Activated CD8-positive, alpha-beta memory T cell treated with anti-CD3 and anti-CD28 coated beads, Interleukin-2, amount 10 ng/mL, durations not matched to agents 7 days and 5 days (primary cell): Measurements from ENCODE around the gene SLC25A27. TPM values are rescaled to one million over a fixed set of nuclear protein-coding genes. Genes with fewer than 3 reads are reported as not detected.

Experiments
- ATAC-seq: fragments of 150-1000 bp; cut with Tn5 transposase; one replicate; pipeline ENCODE4 v1.10.0; 2021; ENCODE audit warnings: moderate library complexity
- CTCF ChIA-PET: fragments of 350-600 bp; sonication (Branson Sonifier 250); formaldehyde crosslinking; loops from one replicate; lab custom pipeline; 2021; ENCODE audit warnings: antibody characterized with exemption; lab: Charles Lee
- DNase-seq: peaks from one replicate; pipeline ENCODE4 v3.0.0-alpha.2; 2020
- H3K27ac Mint-ChIP-seq: one replicate; pipeline ENCODE4 v1.8.0; 2021; ENCODE audit warnings: mild to moderate bottlenecking, mixed read lengths
- H3K27me3 Mint-ChIP-seq: one replicate; pipeline ENCODE4 v1.8.0; 2021; ENCODE audit warnings: mixed read lengths
- H3K36me3 Mint-ChIP-seq: one replicate; pipeline ENCODE4 v1.8.0; 2021; ENCODE audit warnings: mild to moderate bottlenecking, mixed read lengths
- H3K4me1 Mint-ChIP-seq: one replicate; pipeline ENCODE4 v1.8.0; 2021; ENCODE audit warnings: mixed read lengths
- H3K4me3 Mint-ChIP-seq: one replicate; pipeline ENCODE4 v1.8.0; 2021; ENCODE audit warnings: mild to moderate bottlenecking, moderate library complexity, mixed read lengths
- H3K9me3 Mint-ChIP-seq: one replicate; pipeline ENCODE4 v1.8.0; 2022; ENCODE audit warnings: low read depth, mixed read lengths
- total RNA-seq, 2 experiments: library from RNA; stranded (reverse); gene quantifications; one replicate each; pipeline ENCODE4 v1.2.3, GENCODE V29; 2021

The SLC25A27 gene
- under 1 TPM; 0.12 to 0.35 TPM for total RNA-seq

GRCh38 chr6:46652603-46653438 lies at the start of gene SLC25A27, which contains the start of gene CYP39A1:
TSS of gene SLC25A27 (plus strand) at chr6:46652975. CDS start at chr6:46653193, 218 bp downstream.
TSS of gene CYP39A1 (minus strand) at chr6:46652818. CDS start at chr6:46652582, 236 bp downstream.
- H3K9me3 Mint-ChIP-seq, result no peaks in the 10 kb centered on the region
- DNase-seq (peak; percentile 87), ATAC-seq (peak; percentile 100)
- H3K36me3 Mint-ChIP-seq, result no peaks in the 10 kb centered on the region
- CTCF ChIA-PET, result interaction anchor here (1.4 kb wide), 1 partner anchor 51 kb away, joined by 3 read pairs; no protein-coding TSS in a partner anchor
- peaks cover 15% of the 10 kb centered on the region for H3K4me1 Mint-ChIP-seq
- peaks cover 45% of the 10 kb centered on the region for H3K27me3 Mint-ChIP-seq
- no peak within 1 kb of the TSS for H3K27ac Mint-ChIP-seq
- peak within 1 kb of the TSS; percentile 75 for H3K4me3 Mint-ChIP-seq

GRCh38 chr6:46605091-46605797 lies 47.5 kb upstream of the SLC25A27 start:
- Mint-ChIP-seq H3K27ac (no peak overlapping the region), H3K36me3 (no peaks in the 10 kb centered on the region), H3K4me3 (no peak overlapping the region), H3K9me3 (no peaks in the 10 kb centered on the region), H3K4me1 (peaks cover 3% of the 10 kb centered on the region), H3K27me3 (peaks cover 15% of the 10 kb centered on the region)
- DNase-seq (no peak), ATAC-seq (no peak)
- CTCF ChIA-PET, result no interaction called here

- no peak overlapping the region for H3K4me3 Mint-ChIP-seq
- peaks cover 3% of the 10 kb centered on the region for H3K4me1 Mint-ChIP-seq
- no peaks in the 10 kb centered on the region for H3K9me3 Mint-ChIP-seq
- peaks cover 13% of the 10 kb centered on the region for H3K27me3 Mint-ChIP-seq
- H3K27ac Mint-ChIP-seq, result no peak overlapping the region
- ATAC-seq, result no peak
- CTCF ChIA-PET, result no interaction called here
- DNase-seq, result no peak
- H3K36me3 Mint-ChIP-seq, result no peaks in the 10 kb centered on the region
These were observed 46.4 kb upstream of the SLC25A27 start for GRCh38 chr6:46606338-46606737.

- DNase-seq (no peak), ATAC-seq (no peak)
- Mint-ChIP-seq H3K9me3 (no peaks in the 10 kb centered on the region), H3K36me3 (no peaks in the 10 kb centered on the region), H3K27ac (no peak overlapping the region), H3K27me3 (peaks cover 25% of the 10 kb centered on the region), H3K4me1 (no peaks in the 10 kb centered on the region), H3K4me3 (no peak overlapping the region)
- CTCF ChIA-PET, result no interaction called here
These were observed 41.8 kb upstream of the SLC25A27 start for GRCh38 chr6:46610862-46611553.

- no peak for DNase-seq
- Mint-ChIP-seq H3K9me3 (no peaks in the 10 kb centered on the region), H3K4me3 (no peak overlapping the region), H3K4me1 (no peaks in the 10 kb centered on the region), H3K36me3 (no peaks in the 10 kb centered on the region), H3K27ac (no peak overlapping the region), H3K27me3 (peaks cover 26% of the 10 kb centered on the region)
- no peak for ATAC-seq
- CTCF ChIA-PET, result interaction anchor here (0.6 kb wide), 1 partner anchor 16 kb away, joined by 3 read pairs; no protein-coding TSS in a partner anchor
These were observed 40.1 kb upstream of the SLC25A27 start for GRCh38 chr6:46612645-46613044.

- no peak overlapping the region for H3K27ac Mint-ChIP-seq
- CTCF ChIA-PET, result no interaction called here
- H3K4me3 Mint-ChIP-seq, result no peak overlapping the region
- no peak for ATAC-seq
- H3K36me3 Mint-ChIP-seq, result no peaks in the 10 kb centered on the region
- no peak for DNase-seq
- H3K27me3 Mint-ChIP-seq, result peaks cover 33% of the 10 kb centered on the region
- H3K9me3 Mint-ChIP-seq, result no peaks in the 10 kb centered on the region
- no peaks in the 10 kb centered on the region for H3K4me1 Mint-ChIP-seq
These were observed 34.0 kb upstream of the SLC25A27 start for GRCh38 chr6:46618726-46619125.

- DNase-seq (no peak), ATAC-seq (peak; percentile 20)
- Mint-ChIP-seq H3K9me3 (no peaks in the 10 kb centered on the region), H3K27ac (no peak overlapping the region), H3K27me3 (peaks cover 20% of the 10 kb centered on the region), H3K4me3 (no peak overlapping the region), H3K36me3 (no peaks in the 10 kb centered on the region), H3K4me1 (peaks cover 2% of the 10 kb centered on the region)
- CTCF ChIA-PET, result no interaction called here
These were observed 26.4 kb upstream of the SLC25A27 start for GRCh38 chr6:46626228-46626909.

- no peak overlapping the region for H3K27ac Mint-ChIP-seq
- H3K36me3 Mint-ChIP-seq, result no peaks in the 10 kb centered on the region
- H3K4me1 Mint-ChIP-seq, result peaks cover 2% of the 10 kb centered on the region
- DNase-seq (no peak), ATAC-seq (no peak)
- no peaks in the 10 kb centered on the region for H3K9me3 Mint-ChIP-seq
- no peak overlapping the region for H3K4me3 Mint-ChIP-seq
- peaks cover 22% of the 10 kb centered on the region for H3K27me3 Mint-ChIP-seq
- CTCF ChIA-PET, result no interaction called here
These were observed 25.8 kb upstream of the SLC25A27 start for GRCh38 chr6:46626976-46627375.

GRCh38 chr6:46628498-46628897 lies 24.3 kb upstream of the SLC25A27 start:
- no peaks in the 10 kb centered on the region for H3K9me3 Mint-ChIP-seq
- H3K36me3 Mint-ChIP-seq, result no peaks in the 10 kb centered on the region
- no peak overlapping the region for H3K4me3 Mint-ChIP-seq
- peaks cover 25% of the 10 kb centered on the region for H3K27me3 Mint-ChIP-seq
- CTCF ChIA-PET, result no interaction called here
- DNase-seq (no peak), ATAC-seq (no peak)
- no peak overlapping the region for H3K27ac Mint-ChIP-seq
- H3K4me1 Mint-ChIP-seq, result peaks cover 2% of the 10 kb centered on the region

- Mint-ChIP-seq H3K9me3 (no peaks in the 10 kb centered on the region), H3K4me3 (no peak overlapping the region), H3K27ac (no peak overlapping the region), H3K27me3 (peaks cover 21% of the 10 kb centered on the region), H3K4me1 (peaks cover 2% of the 10 kb centered on the region), H3K36me3 (no peaks in the 10 kb centered on the region)
- DNase-seq, result no peak
- ATAC-seq, result no peak
- CTCF ChIA-PET, result no interaction called here
These were observed 23.8 kb upstream of the SLC25A27 start for GRCh38 chr6:46628976-46629375.

GRCh38 chr6:46629691-46630090 lies 23.1 kb upstream of the SLC25A27 start:
- Mint-ChIP-seq H3K4me1 (peaks cover 2% of the 10 kb centered on the region), H3K27ac (no peak overlapping the region), H3K4me3 (no peak overlapping the region), H3K36me3 (no peaks in the 10 kb centered on the region), H3K9me3 (no peaks in the 10 kb centered on the region), H3K27me3 (peaks cover 18% of the 10 kb centered on the region)
- DNase-seq (no peak), ATAC-seq (no peak)
- CTCF ChIA-PET, result no interaction called here

GRCh38 chr6:46632053-46632452 lies 20.7 kb upstream of the SLC25A27 start:
- H3K36me3 Mint-ChIP-seq, result no peaks in the 10 kb centered on the region
- H3K9me3 Mint-ChIP-seq, result no peaks in the 10 kb centered on the region
- ATAC-seq, result no peak
- H3K4me3 Mint-ChIP-seq, result no peak overlapping the region
- H3K27me3 Mint-ChIP-seq, result peaks cover 18% of the 10 kb centered on the region
- DNase-seq, result no peak
- no peak overlapping the region for H3K27ac Mint-ChIP-seq
- no peaks in the 10 kb centered on the region for H3K4me1 Mint-ChIP-seq
- CTCF ChIA-PET, result no interaction called here

- Mint-ChIP-seq H3K4me1 (no peaks in the 10 kb centered on the region), H3K9me3 (no peaks in the 10 kb centered on the region), H3K27me3 (peaks cover 30% of the 10 kb centered on the region), H3K27ac (no peak overlapping the region), H3K4me3 (no peak overlapping the region), H3K36me3 (no peaks in the 10 kb centered on the region)
- ATAC-seq (no peak), DNase-seq (no peak)
- CTCF ChIA-PET, result no interaction called here
These were observed 17.3 kb upstream of the SLC25A27 start for GRCh38 chr6:46635462-46635861.
